PFSK-1 (cell line): Measurements from ENCODE around the gene POU2F1.

Experiments
- FOXP2 ChIP-seq: optimal IDR thresholded peaks from 2 replicates; pipeline ENCODE3; 2011; ENCODE audit warnings: borderline replicate concordance, control low read depth, inconsistent platforms; ENCODE audit not compliant: insufficient read depth; ENCODE audit errors: extremely low read length, extremely low read depth
- POLR2AphosphoS5 ChIP-seq: IDR thresholded peaks from 2 replicates; pipeline ENCODE4 v1.6.1; 2012; ENCODE audit warnings: low read depth, mild to moderate bottlenecking, control low read depth, low read length, moderate library complexity
- REST ChIP-seq, 2 experiments: IDR thresholded peaks; 2 replicates each; pipeline versions ENCODE4 v1.6.1 to v1.8.0; 2011 to 2012; ENCODE audit warnings: low read depth in 2 of 2, low read length in 2 of 2, control low read depth in 1 of 2, inconsistent platforms in 1 of 2, mild to moderate bottlenecking in 1 of 2, moderate library complexity in 1 of 2; ENCODE audit not compliant: insufficient read depth in 1 of 2
- SIN3A ChIP-seq: IDR thresholded peaks from 2 replicates; pipeline ENCODE4 v1.6.1; 2012; ENCODE audit warnings: mild to moderate bottlenecking, low read length, moderate library complexity, borderline replicate concordance; ENCODE audit not compliant: insufficient read depth
- TAF1 ChIP-seq: IDR thresholded peaks from 2 replicates; pipeline ENCODE4 v1.6.1; 2012; ENCODE audit warnings: low read length, control low read depth, borderline replicate concordance; ENCODE audit not compliant: insufficient read depth

POU2F1 gene

GRCh38 chr1:167412920-167413319, 192.2 kb downstream of the POU2F1 start:
- TF ChIP-seq FOXP2 (no peak), POLR2AphosphoS5 (no peak), SIN3A (no peak), REST (IDR thresholded peaks at IDR 0.05; ENCODE audit: insufficient read depth in 1 of 2, low read depth in 2 of 2, low read length in 2 of 2) (no peak), TAF1 (no peak)

GRCh38 chr1:167413328-167413727, 192.6 kb downstream of the POU2F1 start:
- TF ChIP-seq SIN3A (no peak), POLR2AphosphoS5 (no peak), REST (IDR thresholded peaks at IDR 0.05; ENCODE audit: insufficient read depth in 1 of 2, low read depth in 2 of 2, low read length in 2 of 2) (no peak), FOXP2 (no peak), TAF1 (no peak)

- TF ChIP-seq SIN3A (no peak), POLR2AphosphoS5 (no peak), TAF1 (no peak), FOXP2 (no peak), REST (IDR thresholded peaks at IDR 0.05; ENCODE audit: insufficient read depth in 1 of 2, low read depth in 2 of 2, low read length in 2 of 2) (no peak)
These were observed 195.8 kb downstream of the POU2F1 start for GRCh38 chr1:167416506-167416905.

GRCh38 chr1:167418391-167418790, 197.7 kb downstream of the POU2F1 start:
- TF ChIP-seq REST (IDR thresholded peaks at IDR 0.05; ENCODE audit: insufficient read depth in 1 of 2, low read depth in 2 of 2, low read length in 2 of 2) (no peak), POLR2AphosphoS5 (no peak), FOXP2 (no peak), SIN3A (no peak), TAF1 (no peak)

GRCh38 chr1:167419245-167419644, 198.6 kb downstream of the POU2F1 start:
- TF ChIP-seq SIN3A (no peak), POLR2AphosphoS5 (no peak), TAF1 (no peak), FOXP2 (no peak), REST (IDR thresholded peaks at IDR 0.05; ENCODE audit: insufficient read depth in 1 of 2, low read depth in 2 of 2, low read length in 2 of 2) (no peak)
